PC-9 (cell line): ENCODE results near the gene GNG4.
"Not testable (repeated sequence)": the region's sequence is repeated elsewhere in the genome, so short reads cannot be mapped to it uniquely, and the experiment has no call there.

Source experiments
- CTCF ChIP-seq: fragments of 200-600 bp; sonication (generic); conservative IDR thresholded peaks from 2 replicates; pipeline ENCODE4 v1.6.1; 2017; ENCODE audit warnings: mixed run types, antibody characterized with exemption, mild to moderate bottlenecking, moderate library complexity
- EZH2 ChIP-seq: fragments of 200-600 bp; sonication (generic); IDR thresholded peaks from 2 replicates; pipeline ENCODE4 v1.8.0; 2017; ENCODE audit warnings: antibody characterized with exemption, low read depth

- TF ChIP-seq CTCF, EZH2: not testable (repeated sequence)
These were observed 103.0 kb downstream of the GNG4 start for GRCh38 chr1:235546369-235547155.
